GM04504 (cell line): Measurements from ENCODE around the gene PREP.

Experiments used
- DNase-seq: peaks from one replicate; pipeline ENCODE4 v3.0.0-alpha.2; 2012; ENCODE audit warnings: low read depth

Gene PREP

DNA sequence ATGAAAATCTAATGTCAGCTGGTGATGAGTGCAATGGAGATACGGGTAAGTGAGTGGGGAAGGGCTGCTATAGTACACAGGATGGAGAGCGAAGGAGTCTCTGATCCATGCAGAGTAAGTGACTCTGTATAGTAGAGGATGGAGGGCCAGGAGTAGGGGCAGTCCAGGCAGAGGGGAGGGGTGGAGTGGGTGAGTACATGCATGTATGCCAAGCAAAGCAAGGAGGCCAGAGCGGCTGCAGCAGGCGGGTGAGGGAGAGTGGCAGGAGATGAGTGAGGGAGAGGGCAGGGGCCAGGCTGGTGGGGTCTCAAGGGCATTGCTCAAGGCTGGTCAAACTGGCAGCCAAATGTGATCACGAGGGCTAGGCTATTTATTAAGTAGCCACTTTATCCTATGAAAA, 94.0 kb downstream of the PREP start:
- no peak for DNase-seq

DNA sequence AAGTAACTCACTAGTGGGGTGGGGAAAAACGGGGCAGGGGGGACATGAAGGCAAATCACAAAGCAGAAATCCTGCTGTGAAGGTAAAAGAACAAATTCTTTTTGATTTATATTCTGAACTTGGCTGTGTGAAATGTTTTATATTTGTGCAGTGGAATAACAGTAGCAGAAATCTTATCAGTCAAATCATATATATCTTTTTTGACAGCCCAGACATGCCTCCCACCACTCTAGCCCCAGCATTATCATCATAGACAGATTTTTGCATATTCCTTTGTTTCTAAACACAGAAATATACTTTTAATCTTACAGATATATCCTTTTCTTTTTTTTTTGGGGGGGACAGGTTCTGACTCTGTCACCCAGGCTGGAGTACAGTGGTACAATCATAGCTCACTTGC, 97.4 kb downstream of the PREP start:
- no peak for DNase-seq

GRCh38 chr6:105304825-105305224, 98.1 kb downstream of the PREP start:
- no peak for DNase-seq

DNA sequence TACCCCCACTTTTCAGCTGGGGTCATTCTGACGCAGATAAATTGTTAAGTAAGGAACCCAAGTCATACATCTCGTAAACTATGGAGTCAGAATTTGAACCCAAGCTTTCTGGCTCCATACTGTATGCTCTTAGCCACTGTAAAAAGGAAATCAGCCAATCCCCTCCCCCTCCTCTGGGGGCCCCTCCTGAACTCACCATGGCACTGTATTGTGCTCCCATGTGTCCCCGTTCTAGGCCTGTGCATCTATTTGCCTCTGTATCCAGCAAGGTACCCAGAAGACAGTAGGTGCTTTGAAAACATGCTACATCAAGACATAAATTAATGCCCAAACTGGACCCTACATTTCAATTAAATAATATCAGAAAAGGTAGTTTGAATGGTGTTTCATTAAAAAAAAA, 98.5 kb downstream of the PREP start:
- DNase-seq, result no peak

- DNase-seq, result no peak
Observed at GRCh38 chr6:105302617-105303128, 100.2 kb downstream of the PREP start.

DNA sequence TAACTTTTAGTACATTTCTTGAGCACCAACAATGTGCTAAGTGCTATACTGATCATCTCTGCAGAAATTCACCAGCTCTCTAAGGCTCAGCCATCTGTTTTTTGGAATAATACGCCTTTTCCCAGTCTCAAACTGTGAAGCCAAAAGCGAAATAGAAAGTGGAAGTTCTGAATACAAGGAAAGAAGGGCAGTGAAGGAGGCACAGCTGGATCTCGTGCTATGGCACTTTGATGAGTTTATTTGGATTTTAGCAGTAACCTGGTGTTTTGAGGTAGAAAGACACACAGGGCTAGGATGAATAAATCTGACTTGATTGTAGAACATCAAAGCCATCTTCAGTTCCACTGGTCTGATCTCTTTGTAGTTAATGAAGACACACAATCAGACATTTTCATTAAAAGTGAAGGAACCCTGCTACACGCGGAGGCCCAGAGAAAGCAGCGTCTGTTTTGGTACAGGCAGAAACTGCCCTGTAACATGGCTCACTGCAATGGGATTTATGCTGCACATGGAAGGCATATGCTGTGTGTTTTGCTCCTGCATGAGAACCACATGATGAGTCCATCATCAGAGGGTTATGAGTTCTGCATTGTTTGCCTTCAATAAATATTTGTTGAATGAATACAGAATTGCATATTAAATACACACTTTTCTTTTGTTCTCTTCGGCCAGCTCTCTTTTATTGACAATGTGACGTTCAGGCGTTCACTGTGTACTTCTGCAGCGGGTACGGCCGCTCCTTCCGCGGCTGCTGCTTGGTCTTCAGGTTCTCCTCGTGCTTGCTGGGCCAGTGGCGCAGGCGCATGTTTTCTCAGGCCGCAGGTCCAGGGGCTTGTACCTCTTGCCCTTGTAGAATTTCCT, 100.9 kb downstream of the PREP start:
- peak; percentile 22 for DNase-seq

- DNase-seq, result no peak
Observed at GRCh38 chr6:105301072-105301503, 101.8 kb downstream of the PREP start.

GRCh38 chr6:105300090-105300489, 102.8 kb downstream of the PREP start:
- no peak for DNase-seq

DNA sequence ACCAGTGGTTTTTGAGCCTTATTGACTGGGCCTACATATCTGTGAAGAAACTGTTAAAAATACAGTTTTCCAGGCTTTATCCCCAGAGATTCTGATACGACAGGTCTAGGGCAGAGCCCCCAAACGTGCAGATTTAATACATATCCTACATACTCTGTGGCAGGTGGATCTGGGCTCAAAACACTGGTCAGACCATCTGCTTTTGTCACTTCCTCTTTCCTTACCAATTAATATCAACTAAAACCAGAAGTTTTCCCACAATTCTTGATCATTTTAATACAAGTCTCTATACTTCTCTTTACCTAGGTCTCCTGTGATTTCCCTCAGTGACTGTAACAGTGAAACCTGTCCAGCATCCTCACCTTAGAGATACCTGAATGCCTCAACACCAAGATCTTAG, 108.8 kb downstream of the PREP start:
- no peak for DNase-seq

- no peak for DNase-seq
Observed at GRCh38 chr6:105292689-105293339, 110.1 kb downstream of the PREP start.

DNA sequence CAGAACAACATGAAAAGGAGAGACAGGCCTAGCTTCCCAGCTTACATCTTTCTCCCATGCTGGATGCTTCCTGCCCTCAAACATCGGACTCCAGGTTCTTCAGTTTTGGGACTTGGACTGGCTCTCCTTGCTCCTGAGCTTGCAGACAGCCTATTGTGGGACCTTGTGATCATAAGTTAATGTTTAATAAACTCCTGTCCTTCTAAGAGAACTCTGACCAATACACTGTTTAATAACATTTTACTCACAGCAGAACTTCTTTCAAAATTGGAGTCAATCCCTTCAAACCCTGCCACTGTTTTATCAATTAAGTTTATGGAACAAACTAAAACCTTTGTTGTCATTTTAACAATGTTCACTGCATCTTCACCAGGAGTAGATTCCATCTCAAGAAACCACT, 111.4 kb downstream of the PREP start:
- DNase-seq, result no peak

DNA sequence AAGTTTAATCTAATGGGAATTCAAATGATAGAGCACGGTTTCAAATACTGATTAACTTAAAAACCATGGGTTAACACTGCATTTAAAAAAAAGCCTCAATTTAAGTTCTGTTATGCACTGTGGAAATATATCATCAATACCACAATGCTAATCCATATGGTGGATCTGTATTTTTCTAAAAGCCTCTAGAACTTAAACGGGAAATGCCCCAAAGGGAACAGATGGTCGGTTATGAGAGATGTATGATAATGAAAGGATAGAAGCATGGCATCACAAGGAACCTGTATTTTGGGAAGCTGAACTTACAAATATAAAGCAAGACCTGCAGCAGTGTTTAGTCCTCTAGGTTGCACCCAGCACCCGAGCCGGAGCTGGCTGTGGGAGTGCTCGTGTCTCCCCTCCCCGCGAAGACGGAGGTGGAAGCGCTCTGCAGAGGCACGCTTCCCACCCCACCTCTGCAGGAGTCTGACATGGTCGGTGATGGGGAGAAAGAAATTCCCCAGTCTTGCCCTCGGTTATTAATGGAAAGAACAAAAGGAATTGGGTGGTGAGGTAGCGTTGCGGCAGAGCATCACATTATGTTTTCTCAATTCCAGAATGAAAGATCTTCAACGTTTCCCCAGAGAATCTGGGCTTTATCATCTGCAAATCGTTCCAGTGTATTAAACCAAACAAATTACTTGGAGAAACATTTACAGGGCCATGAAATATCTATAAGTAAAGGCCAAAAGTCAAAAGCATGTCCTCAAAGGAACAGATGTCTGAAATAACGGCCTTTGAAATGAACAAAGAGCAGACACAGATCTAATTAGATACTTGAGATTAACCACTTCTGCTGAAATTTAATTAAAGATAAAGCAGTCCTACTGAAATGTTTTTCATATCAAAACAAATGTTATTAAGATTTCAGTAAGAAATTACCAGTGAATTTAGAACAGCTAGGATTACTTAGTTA, 120.0 kb downstream of the PREP start:
- DNase-seq, result no peak

DNA sequence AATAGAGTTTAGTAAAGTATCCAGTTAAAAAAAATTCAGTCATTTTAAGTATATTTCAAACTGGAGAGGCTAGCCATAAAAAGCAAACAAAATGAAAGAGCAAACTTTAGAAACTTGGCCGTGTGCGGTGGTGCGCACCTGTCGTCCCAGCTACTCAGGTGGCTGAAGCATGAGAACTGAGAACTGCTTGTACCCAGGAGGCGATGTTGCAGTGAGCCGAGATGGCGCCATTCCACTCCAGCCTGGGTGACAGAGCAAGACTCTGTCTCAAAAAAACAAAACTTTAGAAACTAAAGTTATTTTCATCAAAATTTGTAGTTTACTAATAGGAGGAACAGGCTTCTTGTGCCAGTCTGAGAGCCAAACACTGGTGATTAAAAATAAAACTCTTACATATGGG, 122.8 kb downstream of the PREP start:
- DNase-seq, result no peak

GRCh38 chr6:105279463-105279862, 123.4 kb downstream of the PREP start:
- DNase-seq, result no peak

DNA sequence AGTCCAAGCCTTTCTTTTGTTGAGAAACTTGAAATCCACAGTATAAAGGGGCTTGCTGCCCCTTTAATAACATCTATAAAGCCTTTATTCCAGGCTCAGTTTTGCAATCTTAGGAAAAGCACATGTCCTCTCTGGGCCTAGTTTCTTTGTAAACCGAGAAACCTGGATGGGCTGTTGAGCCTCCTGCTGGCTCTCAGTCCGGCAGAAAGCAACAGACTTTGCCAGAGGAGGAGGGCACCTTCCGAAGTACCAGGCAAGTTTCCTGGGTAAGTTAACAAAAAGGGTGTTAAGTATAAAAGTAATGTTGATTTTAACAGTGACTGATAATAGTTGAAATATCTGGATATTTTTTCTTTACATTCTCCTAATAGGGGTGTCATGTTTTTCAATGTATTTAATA, 124.1 kb downstream of the PREP start:
- DNase-seq, result no peak

DNA sequence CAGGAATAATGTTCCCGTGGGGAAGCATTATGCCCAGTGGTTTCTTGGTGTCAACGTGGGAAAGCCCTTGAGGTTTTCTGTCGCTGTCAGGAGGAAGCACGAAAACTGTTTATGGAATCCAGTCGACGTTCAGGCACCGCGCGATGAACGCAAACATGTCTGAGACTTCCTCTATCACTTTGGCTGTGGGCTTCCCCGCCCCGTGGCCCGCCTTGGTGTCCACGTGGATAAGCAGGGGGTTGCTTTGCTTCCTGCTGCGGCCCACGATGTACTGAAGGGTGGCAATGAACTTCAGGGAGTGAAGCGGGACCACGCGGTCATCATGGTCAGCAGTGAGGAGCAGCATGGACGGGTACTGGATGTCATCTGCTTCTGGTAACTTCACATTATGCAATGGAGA, 124.8 kb downstream of the PREP start:
- DNase-seq, result no peak

- DNase-seq, result no peak
Observed at GRCh38 chr6:105276374-105276773, 126.5 kb downstream of the PREP start.

- no peak for DNase-seq
Observed at GRCh38 chr6:105275542-105275941, 127.3 kb downstream of the PREP start.

- DNase-seq, result no peak
Observed at GRCh38 chr6:105274678-105275077, 128.2 kb downstream of the PREP start.

- no peak for DNase-seq
Observed at GRCh38 chr6:105273589-105273988, 129.3 kb downstream of the PREP start.

GRCh38 chr6:105272786-105273185, 130.1 kb downstream of the PREP start:
- DNase-seq, result no peak

GRCh38 chr6:105270511-105270910, 132.4 kb downstream of the PREP start:
- peak; percentile 62 for DNase-seq
